ENCODE data around the gene ZNF814.
"Not testable (repeated sequence)": the region's sequence is repeated elsewhere in the genome, so short reads cannot be mapped to it uniquely, and the experiment has no call there.

The ZNF814 gene

DNA sequence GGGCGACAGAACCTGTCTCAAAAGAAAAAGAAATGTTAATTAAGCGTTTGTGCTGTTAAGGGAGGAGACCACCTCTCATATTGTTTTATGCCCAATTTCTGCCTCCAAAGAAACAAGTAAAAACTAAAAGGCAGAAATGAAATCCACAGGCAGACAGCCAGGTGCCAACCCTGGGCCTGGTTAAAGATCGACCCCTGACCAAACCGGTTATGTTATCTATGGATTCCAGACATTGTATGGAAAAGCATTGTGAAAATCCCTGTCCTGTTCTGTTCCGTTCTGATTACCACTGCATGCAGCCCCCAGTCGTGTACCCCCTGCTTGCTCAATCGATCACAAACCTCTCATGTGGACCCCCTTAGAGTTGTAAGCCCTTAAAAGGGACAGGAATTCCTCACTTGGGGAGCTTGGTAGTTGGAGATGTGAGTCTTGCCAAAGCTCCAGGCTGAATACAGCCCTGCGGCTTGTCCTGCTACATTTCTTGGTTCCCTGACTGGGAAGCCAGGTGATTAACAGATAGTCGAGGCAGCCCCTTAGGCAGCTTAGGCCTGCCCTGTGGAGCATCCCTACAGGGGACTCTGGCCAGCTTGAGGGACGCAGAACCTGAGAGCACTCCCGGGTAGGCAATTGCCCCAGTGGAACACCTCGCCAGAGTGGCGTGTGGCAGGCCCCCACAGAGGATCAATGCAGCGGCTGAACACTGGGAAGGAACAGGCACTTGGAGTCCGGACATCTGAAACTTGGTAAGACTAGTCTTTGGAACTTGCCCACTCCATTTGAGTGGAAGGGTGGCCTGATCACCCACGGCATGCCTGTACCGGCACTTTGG is 73.4 kb downstream of the ZNF814 start:
- DNase-seq (ENCODE audit: low read depth): no peak

GRCh38 chr19:57814505-57815246 is 74.2 kb downstream of the ZNF814 start, which contains the start of gene ZNF552:
Gene ZNF552 (minus strand): TSS chr19:57814913. CDS start chr19:57814743, 170 bp downstream.
- peak; percentile 67 for DNase-seq (ENCODE audit: low read depth)

DNA sequence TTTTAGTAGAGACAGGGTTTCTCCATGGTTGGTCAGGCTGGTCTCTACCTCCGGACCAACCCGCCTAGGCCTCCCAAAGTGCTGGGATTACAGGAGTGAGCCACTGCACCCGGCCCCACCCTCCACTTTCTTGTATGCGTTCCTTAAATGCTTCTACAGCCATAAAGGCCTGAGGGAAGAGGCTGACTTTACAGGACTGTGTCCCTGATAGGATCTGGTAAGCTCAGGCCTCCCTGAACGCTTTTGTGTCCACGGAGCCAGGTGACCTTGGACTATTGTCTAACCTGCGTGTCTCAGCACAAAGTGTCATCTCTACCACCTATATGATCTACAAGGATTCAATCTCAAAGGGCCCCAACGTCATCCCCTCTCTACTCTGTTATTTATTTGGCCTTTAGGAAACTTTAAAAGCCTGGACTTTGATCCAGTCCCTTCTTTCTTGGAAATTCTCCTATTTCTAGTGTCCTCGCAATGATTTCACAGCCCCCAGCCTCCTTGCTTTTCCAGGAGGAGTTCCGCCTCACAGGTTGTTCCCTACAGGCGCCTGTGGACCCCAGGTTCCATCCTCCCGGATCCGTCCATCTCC is 74.8 kb downstream of the ZNF814 start:
- DNase-seq (ENCODE audit: low read depth): no peak

- not testable (repeated sequence) for DNase-seq (ENCODE audit: low read depth)
Measured at GRCh38 chr19:57812975-57813820, 75.6 kb downstream of the ZNF814 start.

- DNase-seq (ENCODE audit: low read depth): no peak
Measured at GRCh38 chr19:57812226-57812625, 76.6 kb downstream of the ZNF814 start.

GRCh38 chr19:57810410-57811295 is 78.2 kb downstream of the ZNF814 start:
- DNase-seq (ENCODE audit: low read depth): not testable (repeated sequence)

DNA sequence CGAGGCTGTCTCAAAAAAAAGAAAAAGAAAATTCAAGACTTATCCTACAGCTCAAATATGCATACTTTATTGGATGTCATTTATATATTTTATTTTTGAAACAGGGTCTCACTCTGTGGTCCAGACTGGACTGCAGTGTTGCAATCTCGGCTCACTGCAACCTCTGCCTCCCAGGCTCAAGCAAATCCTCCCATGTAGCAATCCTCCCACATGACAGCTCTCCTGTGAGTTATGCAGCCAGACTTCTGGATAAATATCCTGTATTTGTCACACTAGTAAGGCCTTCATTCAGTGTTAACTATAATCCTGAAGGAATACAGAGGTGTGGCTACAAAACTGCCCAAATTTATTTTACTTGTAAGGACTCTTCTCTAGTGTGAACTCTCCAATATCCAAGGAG is 81.3 kb downstream of the ZNF814 start:
- no peak for DNase-seq (ENCODE audit: low read depth)

- no peak for DNase-seq (ENCODE audit: low read depth)
Measured at GRCh38 chr19:57803594-57804325, 85.1 kb downstream of the ZNF814 start.

DNA sequence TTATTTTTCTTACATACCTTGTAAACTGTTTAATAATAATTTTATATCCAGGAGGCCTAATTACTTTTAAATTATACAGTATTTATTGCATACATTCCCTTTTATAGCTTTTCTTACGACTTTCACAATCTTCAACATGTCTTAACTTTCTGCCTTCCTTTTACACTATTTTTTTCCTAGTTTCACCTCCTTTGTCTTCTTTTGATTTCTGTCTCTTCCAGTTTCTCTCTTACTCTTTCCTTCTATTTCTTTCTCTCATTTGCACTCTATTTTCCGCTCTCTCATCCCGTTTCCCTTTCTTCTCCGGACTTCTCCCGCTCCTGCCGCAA is 85.6 kb downstream of the ZNF814 start:
- DNase-seq (ENCODE audit: low read depth): no peak

GRCh38 chr19:57802269-57802668 is 86.6 kb downstream of the ZNF814 start:
- DNase-seq (ENCODE audit: low read depth): no peak

- DNase-seq (ENCODE audit: low read depth): no peak
Measured at GRCh38 chr19:57800696-57801095, 88.1 kb downstream of the ZNF814 start.

Data from T-helper 22 cell (primary cell).